Neural progenitor cell (in vitro differentiated cells): ENCODE results near the gene LRFN4.

Experiments used
- CTCF ChIP-seq: fragments of 200-600 bp; sonication (generic); IDR thresholded peaks from 2 replicates; pipeline ENCODE4 v1.5.1; 2017; ENCODE audit warnings: antibody characterized with exemption, mild to moderate bottlenecking
- EZH2 ChIP-seq: fragments of 200-600 bp; sonication (generic); IDR thresholded peaks from 2 replicates; pipeline ENCODE4 v1.6.1; 2017; ENCODE audit warnings: antibody characterized with exemption, mild to moderate bottlenecking, moderate library complexity

GRCh38 chr11:66866511-66866986, 9.7 kb downstream of the LRFN4 start:
- TF ChIP-seq CTCF = no peak
- TF ChIP-seq EZH2 = no peak
